GDM1 (cell line): ENCODE measurements around the gene SHC1.

Experiments
- DNase-seq: peaks from one replicate; lab custom pipeline; 2025; lab: John Stamatoyannopoulos, UW

The SHC1 gene, protein sequence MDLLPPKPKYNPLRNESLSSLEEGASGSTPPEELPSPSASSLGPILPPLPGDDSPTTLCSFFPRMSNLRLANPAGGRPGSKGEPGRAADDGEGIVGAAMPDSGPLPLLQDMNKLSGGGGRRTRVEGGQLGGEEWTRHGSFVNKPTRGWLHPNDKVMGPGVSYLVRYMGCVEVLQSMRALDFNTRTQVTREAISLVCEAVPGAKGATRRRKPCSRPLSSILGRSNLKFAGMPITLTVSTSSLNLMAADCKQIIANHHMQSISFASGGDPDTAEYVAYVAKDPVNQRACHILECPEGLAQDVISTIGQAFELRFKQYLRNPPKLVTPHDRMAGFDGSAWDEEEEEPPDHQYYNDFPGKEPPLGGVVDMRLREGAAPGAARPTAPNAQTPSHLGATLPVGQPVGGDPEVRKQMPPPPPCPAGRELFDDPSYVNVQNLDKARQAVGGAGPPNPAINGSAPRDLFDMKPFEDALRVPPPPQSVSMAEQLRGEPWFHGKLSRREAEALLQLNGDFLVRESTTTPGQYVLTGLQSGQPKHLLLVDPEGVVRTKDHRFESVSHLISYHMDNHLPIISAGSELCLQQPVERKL

DNA sequence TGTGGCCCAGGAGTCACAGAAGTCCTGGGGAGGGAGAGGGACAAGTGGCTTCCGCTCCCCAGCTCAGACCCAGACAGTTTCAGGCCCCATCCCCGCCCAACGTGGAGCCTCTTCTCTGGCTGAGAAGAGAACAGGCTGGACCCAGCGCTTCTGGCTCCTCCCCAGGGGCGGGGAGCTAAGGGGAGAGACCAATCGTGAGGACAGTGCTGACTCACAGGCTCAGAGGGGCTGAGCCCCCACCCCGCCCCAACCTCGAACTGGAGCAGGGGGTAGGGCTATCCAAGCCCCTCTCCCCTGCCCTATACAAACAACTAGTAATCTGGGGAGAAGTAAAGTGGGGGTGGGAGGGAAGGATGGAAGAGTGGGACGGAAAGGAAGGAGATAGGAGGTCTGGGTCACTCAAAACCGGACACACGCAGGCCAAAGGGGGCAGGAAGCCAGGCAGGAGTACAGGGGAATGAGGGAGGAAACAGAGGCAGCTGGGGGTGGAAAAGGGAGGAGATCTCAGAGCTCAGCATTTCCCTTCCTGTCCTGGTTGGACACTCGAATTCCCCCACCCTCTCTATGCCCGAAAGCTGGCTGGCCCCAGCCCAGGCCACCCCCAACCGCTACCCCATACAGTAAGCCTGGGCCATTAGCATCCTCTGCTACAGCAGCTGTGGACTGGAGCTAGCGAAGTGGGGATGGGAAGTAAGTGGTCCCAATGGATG is at the start of gene SHC1:
Gene SHC1, minus strand, starts transcription at position 117 of the 710 bp plus-strand sequence. CDS start 221 bp downstream, outside the sequence.
- DNase-seq, result peak; percentile 70

DNA sequence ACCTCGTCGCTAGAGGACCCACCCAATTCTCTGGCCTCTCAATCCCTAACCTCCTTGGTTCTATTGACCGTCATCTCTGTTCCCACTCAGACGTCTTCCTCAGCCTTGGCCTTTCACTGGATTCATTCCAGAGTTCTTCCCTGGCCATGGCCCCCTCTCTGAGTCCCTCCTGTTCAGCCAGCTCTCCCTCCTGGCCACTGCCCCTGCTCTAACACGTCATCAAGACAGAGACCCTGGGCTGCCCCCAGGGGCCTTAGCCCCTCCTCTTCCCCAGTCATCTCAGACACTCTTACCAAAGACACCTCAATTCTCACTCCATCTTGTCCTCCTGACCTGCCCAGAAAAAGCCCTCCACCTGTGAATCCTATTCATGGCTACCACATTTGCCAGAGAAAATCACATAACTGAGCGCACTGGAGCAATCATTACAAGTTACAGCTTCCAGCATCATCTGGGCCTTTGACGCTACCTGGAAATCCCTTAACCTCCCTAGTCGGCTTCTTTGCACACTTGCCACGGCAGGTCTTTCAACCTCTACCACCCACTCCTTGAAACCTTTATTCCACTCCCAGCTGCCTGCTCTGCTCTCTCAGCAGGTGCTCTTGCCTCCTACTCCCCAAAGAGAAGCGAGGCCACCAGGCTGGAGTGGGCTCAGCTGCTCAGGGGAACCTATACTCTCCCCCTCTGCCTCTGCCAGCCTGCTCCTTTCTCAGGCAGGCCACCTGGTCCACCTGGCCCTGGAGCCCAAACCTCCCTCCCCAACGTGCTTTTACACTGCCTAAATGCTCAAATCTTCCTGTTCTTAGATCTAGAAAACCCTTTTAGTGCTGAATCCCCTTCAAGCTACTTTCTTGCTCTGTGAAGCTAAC is 49.1 kb upstream of the SHC1 start:
- DNase-seq, result no peak

DNA sequence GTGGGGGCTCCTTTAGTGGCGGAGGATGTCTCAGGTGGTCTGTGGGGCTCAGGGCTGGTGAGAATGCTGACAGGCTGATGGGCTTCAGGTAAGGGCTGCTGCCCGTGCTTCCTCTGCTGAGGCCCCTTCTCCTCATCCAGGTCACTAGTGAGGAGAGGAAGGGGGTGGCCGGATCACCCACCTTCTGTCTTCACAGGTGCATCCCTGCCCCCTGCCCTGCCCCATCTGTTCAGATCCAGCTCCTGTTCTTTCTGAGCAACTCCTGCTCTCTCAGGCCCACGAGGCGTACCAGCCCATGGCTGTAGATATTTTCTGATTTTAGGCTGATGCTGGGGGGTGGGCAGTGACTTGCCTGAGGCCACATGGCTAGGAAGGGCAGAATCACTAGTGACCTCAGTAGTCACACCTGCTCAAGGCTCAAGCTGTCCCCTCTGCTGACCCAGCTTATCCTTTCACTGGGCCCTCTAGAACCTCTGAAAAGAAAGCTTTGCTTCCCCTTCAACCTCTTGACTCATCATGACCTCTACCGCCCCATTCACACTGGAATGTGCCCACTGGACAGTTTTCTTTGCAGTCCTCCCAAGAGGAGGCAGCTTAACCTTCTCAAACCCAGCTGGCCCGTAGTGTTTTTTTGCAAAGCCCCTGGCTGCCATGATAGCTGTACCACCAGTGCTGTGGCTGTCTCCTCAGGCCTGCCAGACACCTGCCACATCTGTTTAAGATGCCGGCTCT is 48.2 kb upstream of the SHC1 start:
- DNase-seq, result no peak

DNA sequence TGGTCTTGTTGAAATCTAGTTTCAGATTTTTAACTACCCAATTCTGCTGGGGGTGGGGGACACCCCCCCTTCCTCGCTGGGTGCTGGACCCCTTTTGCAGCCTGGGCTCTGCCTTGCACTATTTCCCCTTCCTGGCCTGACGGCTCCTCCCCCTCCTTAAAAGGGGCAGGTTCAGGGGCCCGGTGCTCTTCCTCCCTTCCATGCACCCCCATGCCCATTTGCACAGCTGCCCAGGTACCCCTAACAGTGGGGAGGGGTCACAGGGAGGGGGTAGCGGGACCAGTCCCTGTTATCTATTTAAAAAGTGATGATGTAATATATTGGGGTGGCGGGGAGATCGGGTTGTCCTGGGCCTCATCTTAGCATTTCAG is 47.4 kb upstream of the SHC1 start:
- DNase-seq, result no peak

DNA sequence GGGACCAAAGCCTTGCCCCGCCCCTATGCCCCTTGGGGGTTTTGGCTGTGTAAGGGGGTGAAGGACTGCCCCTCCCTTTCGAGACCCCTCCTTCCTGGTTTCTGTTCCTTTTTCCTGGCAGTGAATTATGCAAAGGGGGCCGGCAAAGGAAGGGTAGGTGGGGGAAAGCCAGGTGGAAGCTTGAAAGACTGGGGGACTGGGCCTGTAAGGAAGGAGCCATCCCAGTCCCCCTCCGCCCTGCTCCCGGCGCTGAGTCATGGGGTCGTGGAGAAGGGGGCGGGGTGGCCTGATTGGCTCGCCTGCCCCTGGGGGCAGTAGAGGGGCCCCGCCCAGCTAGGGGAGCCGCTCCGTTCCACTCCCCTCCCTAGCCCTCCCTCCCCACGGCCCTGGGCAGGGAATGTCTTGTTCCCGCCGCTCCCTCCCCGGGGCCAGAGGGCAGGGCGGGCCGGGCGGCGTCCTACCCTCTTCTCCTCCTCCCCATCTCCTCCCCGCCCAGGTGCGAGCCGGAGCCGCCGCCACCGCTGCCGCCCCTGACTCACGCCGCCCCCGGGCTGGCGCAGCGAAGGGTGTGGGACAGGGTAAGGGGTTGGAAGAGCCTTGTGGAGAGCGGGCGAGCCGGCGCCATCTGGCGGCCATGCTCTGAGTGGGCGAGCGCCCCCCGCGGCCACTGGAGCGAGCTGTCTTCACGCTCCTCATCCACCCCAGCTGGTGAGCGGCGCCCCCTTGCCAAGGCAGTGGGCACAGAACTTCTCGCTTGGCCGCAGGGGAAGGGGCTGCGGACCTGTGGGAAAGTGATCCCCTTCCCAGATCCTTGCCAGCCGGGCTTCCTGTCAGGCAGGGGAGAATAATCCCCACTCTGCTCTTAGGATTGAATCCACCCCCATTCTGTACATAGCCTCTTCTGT is 46.7 kb upstream of the SHC1 start:
- peak; percentile 82 for DNase-seq

DNA sequence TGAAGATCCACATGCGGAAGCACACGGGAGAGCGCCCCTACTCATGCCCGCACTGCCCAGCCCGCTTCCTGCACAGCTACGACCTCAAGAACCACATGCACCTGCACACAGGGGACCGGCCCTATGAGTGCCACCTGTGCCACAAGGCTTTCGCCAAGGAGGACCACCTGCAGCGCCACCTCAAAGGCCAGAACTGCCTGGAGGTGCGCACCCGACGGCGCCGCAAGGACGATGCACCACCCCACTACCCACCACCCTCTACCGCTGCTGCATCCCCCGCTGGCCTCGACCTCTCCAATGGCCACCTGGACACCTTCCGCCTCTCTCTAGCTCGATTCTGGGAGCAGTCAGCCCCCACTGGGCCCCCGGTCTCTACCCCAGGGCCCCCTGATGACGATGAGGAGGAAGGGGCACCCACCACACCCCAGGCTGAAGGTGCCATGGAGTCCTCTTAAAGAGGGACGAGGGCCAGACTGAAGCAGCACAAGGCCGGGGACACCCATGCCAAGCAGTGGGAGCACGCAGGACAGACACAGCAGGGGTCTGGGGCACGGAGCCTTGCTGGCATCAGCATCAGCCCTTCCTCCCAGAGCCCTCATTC is 45.8 kb upstream of the SHC1 start:
- DNase-seq, result no peak

DNA sequence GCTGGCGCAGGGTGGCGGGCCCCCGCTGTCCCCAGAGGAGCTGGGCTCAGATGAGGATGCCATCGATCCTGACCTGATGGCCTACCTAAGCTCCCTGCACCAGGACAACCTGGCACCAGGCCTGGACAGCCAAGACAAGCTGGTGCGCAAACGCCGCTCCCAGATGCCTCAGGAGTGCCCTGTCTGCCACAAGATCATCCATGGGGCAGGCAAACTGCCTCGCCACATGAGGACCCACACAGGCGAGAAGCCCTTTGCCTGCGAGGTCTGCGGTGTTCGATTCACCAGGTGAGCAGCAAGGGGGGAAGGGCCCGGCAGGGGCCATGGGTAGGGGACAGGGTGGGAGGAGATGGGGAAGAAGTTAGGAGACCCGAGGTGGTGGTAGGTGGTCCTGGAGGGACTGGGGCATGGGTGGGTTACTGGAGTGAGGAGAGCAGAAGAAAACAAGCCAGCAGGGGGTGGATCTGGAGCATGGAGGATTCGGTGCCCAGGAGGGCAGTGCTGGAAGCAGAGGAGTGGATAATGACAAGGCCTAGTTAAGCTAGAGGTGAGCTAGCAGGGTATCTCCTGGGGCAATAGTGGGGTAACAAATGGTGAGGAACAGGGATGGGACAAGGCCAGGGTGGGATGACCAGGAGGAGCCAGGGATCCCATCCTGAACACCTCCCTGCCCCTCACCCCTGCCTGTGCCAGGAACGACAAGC is 45.1 kb upstream of the SHC1 start:
- no peak for DNase-seq

DNA sequence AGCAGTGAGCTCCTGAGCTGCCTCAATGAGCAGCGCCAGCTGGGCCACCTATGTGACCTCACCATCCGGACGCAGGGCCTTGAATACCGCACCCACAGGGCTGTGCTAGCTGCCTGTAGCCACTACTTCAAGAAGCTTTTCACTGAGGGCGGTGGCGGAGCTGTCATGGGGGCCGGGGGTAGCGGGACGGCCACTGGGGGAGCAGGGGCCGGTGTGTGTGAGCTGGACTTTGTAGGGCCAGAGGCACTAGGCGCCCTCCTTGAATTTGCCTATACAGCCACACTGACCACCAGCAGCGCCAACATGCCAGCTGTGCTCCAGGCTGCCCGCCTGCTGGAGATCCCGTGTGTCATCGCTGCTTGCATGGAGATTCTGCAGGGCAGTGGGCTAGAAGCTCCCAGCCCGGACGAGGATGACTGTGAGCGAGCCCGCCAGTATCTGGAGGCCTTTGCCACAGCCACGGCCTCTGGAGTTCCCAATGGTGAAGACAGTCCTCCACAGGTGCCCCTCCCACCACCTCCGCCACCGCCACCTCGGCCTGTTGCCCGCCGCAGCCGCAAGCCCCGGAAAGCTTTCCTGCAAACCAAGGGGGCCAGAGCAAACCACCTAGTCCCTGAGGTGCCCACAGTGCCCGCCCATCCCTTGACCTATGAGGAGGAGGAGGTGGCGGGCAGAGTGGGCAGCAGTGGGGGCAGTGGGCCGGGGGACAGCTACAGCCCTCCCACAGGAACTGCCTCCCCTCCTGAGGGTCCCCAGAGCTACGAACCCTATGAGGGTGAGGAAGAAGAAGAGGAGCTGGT is 44.4 kb upstream of the SHC1 start:
- no peak for DNase-seq

DNA sequence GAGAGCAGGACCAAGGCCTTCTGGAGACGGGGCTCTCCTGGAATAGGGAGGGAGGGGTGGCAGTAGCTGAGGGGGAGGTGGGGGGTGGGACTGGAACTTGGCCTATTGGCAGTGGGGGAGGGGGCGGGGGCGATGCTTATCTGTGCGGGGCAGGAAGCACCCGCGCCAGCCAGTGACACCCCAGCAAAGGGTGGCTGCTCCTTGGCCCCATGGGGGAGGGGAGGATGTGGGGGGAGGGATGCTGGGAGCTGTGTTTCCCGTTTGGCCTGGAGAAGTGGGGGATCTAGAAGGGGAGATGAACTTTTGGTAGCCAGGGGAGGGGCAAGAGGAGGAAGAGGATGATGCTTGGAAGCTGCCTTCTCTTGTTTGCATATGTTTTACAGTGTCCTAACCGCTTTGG is 43.1 kb upstream of the SHC1 start:
- DNase-seq, result no peak

DNA sequence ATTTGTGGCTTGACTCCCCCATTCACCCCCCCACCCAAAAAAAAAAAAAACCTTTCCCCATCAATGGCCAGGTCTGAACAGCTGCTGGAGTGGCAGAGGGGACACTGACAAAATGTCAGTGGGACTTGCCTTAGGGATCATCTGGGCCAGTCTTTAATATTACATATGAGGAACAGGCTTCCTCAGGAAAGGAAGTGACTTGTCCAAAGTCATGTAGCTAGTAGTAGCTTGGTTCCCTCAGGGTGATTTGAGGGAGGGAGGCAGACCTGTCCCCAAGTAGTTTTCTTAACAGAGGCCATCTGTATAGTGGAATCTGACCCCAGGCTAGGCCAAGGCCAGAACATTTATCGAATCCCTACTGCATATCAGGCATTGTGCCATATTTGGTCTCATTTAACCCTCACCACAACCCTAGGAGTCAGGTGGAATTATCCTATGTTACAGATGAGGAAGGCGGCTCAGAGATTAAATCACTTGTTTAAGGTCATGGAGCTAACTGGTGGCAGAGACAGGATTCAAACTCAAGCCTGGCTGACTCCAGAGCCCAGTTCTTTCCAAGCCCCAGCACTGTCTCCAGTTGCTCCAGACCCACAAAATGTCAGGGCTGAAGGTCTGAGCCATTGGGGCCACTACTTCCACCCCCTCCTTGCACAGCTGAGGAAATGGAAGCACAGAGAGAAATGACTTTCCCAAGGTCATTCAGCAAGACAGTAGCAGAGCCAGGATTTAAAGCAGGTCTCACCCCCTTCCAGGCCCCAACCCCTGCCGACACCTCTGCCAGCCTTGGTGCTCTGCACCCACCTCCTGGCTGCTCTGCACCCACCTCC is 42.4 kb upstream of the SHC1 start:
- DNase-seq, result no peak

DNA sequence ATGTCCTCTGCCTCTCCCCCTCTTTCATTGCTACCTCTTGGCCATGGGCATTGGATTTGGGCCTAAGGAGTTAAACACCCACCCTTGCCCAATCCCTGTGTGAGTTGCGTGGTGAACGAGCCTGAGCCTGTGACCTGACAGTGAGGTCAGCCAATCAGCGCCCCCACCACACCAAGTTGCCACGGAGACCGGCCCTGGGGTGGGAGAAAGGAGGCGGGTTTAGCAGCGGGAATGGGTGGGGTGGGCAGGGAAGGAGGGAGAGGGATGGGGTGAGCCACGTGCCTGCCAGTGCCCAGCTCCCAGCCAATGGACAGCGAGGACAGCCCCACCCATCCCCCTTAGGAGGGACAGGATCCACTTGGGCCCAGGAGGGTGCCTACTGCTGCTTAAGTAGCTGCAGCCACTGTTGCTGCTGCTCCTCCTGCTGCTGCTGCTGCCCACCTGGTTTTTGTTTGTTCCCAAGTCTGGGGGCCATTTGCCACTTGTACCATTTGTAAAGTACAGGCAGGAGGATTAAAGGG is 41.5 kb upstream of the SHC1 start:
- no peak for DNase-seq

DNA sequence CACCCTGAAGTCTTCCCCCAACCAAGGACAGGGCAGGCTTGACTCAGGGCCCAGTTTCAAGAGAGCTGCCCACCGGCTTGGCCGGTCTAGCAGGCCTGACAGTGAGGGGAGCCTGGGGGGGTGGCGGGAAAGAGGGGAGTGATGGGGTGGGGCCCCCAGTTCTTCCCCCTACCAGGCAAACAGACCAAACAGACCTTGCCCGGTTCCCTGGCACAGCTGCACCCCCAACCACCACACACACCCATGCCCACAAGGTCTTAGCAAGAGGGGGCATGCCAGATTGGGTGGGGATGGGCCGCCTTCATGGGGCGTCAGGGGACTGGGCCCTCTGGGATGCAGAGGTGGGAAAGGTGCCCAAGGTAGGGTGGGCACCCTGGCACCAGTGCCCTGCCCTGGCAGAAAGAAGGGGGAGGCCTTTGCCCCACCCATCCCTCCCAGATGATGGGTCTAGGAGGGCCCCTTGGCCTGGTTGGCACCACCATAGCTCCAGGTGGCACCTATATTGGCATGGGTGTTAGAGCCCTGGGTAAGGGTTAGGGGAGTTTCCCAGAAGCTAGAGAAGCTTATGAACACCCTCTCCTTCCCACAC is 41.0 kb upstream of the SHC1 start:
- no peak for DNase-seq

DNA sequence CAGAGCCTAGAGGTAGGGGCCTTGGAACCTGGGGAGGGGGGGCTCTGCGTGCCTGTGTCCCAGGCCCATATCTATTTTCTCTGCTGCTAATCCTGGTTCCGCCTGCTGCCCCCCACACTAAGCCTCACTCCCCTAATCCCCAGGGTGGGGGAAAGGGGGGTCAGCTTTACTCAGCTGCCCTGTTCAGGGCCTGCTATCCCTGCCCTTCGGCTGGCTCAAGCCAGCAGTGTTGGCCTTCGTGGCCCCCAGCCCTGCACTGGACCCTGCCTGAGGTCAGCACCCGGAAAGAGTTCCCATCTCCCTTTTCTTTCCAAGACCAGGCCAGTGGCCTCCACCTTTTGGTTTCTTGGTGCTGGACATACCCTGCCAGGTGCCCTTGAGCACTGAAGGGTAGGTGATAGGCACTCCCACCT is 40.5 kb upstream of the SHC1 start:
- DNase-seq, result no peak

DNA sequence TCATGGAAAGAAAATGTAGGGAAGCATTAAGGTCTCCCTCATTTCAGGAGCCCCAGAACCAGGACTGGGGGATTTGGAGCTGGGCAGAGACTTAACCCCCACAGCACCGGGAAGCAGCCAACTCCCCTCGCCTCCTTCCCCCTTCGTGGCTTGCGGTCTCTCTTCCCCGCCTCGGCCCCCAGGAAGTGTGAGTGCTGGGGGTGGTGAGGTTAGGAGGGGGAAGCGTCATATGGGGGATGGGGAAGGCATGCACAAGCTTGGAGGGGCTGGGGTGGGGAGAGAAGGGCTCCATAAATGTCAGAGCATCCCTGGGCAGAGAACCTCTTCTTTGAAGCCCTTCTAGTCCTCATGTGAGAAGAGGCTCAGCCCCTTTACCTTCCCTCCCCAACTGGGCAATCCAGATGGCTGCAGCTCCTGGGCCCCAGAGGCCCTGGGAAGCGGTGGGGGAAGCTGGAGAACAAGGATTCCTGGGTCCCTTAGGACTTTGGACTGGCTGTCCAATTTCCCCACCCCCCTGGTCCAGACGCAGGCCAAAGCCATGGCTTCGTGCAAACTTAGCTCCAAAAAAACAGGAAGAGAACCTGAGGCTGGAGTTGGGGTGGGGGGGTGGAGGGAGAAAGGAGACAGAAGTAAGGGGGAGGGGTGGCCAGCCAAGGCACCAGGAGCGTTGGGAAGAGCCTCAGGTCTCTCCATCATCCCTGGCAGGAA is 39.8 kb upstream of the SHC1 start:
- no peak for DNase-seq

DNA sequence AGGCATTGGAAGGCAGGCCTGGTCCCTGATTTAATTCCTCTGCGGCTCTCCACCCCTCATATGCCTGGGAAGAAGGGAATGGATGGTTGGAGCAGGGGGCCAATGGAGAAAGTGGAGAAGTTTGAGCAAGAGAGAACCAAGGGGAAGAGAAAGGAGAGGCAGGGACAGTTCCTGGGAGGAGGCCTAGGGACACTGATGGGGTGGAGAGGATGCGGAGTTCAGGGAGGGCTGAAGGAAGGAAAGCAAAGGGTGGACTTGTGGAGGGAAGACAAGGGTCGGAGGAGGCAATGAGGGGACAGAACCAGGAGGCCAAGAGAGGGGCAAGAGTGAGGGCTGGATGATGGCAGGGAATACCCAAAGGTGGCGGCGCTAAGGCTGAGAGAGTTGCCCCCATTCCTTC is 39.2 kb upstream of the SHC1 start:
- DNase-seq, result no peak

DNA sequence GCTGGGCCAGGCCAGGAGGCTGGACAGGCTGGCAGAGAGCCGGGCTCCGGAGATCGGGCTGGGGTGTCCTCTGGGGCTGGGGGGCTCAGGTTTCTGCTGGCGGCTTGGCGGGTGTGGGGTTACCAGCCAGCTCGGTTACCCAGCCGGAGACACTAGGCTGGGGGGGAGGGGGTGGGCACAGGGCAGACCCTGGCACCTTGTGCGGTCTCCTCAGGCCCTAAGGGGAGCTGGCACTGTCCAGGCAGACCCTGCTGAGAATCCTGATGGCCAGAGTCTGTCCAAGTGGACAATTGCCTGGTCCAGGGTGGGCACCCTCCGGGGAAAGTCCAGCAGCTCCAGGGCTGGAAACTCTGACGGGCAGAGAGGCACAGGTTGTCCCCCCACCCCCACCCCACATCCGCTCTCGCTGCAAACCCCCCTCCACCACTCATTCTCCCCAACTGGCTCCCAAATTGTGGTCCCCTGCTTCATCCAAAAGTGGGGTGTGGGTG is 38.7 kb upstream of the SHC1 start:
- DNase-seq, result no peak
